ENCODE measurements around the gene CNOT6L.

GRCh38 chr4:77728420-77728819 is 90.7 kb downstream of the CNOT6L start:
- TF ChIP-seq CTCF (IDR thresholded peaks at IDR 0.05) (no peak), POLR2A (IDR thresholded peaks at IDR 0.05) (no peak)
